GM12878 (cell line): ENCODE results near the gene CYP2A6. TPM values are rescaled to one million over a fixed set of nuclear protein-coding genes. Genes with fewer than 3 reads are reported as not detected.

ENCODE experiments used
- ATAC-seq: fragments of 200-7000 bp; cut with Tn5 transposase; 3 replicates; pipeline ENCODE4 v1.9.1; 2020; ENCODE audit warnings: mild to moderate bottlenecking, moderate library complexity
- BruUV-seq: library from RNA; stranded (reverse); fragments of 400-500 nt; replicated peaks from 2 replicates; lab custom pipeline; 2021; lab: Mats Ljungman, UMichigan
- CTCF ChIA-PET: fragments of 300-600 bp; sonication (Branson Sonifier 250); formaldehyde crosslinking; extraction: SDS; loops from one replicate; lab custom pipeline; 2021; ENCODE audit warnings: inconsistent platforms; lab: Yijun Ruan, JAX
- POLR2A ChIA-PET: fragments of 350-600 bp; formaldehyde crosslinking; extraction: SDS; loops from one replicate; lab custom pipeline; 2021; ENCODE audit warnings: inconsistent platforms; lab: Charles Lee
- RAD21 ChIA-PET: fragments of 300-600 bp; sonication (Branson Sonifier 250); formaldehyde crosslinking; loops from one replicate; lab custom pipeline; 2023; ENCODE audit warnings: antibody characterized with exemption; ENCODE audit not compliant: unreplicated experiment; lab: Charles Lee
- SMC1A ChIA-PET: fragments of 300-600 bp; sonication (Branson Sonifier 250); formaldehyde crosslinking; loops from one replicate; lab custom pipeline; 2023; ENCODE audit not compliant: unreplicated experiment, uncharacterized antibody; lab: Charles Lee
- DNase-seq: peaks from one replicate; pipeline ENCODE4 v3.0.0-alpha.2; 2011; ENCODE audit warnings: low read depth, low spot score
- FAIRE-seq: peaks from 3 replicates; lab custom pipeline; 2011; peaks lifted over from hg19 to GRCh38; lab: Jason Lieb, UNC
- H2AFZ ChIP-seq: 2 replicates; pipeline ENCODE4 v1.6.0; 2011; ENCODE audit warnings: low read depth, low read length, control low read depth; ENCODE audit not compliant: control insufficient read depth
- H3K27ac ChIP-seq: 2 replicates; pipeline ENCODE4 v1.5.1; 2011; ENCODE audit warnings: control low read depth; ENCODE audit not compliant: control insufficient read depth, insufficient read depth
- H3K27me3 ChIP-seq, 2 experiments: replicated peaks in 1 of 2; 2 replicates each; pipeline versions ENCODE4 v1.6.0 to v1.6.1; 2011; ENCODE audit warnings: low read length in 1 of 2; ENCODE audit not compliant: control insufficient read depth in 2 of 2, insufficient read depth in 2 of 2
- H3K36me3 ChIP-seq, 2 experiments: 2 replicates each; pipeline ENCODE4 v1.5.1; 2011; ENCODE audit warnings: low read length in 1 of 2; ENCODE audit not compliant: control insufficient read depth in 2 of 2, insufficient read depth in 2 of 2
- H3K4me1 ChIP-seq: 2 replicates; pipeline ENCODE4 v1.6.1; 2011; ENCODE audit warnings: mild to moderate bottlenecking, low read length, moderate library complexity, mixed read lengths; ENCODE audit not compliant: control insufficient read depth, insufficient read depth
- H3K4me2 ChIP-seq: 2 replicates; pipeline ENCODE4 v1.6.0; 2011; ENCODE audit warnings: control low read depth; ENCODE audit not compliant: control insufficient read depth, insufficient read depth
- H3K4me3 ChIP-seq: fragments of 200-600 bp; sonication (generic); 2 replicates; pipeline ENCODE4 v1.5.1; 2016
- H3K79me2 ChIP-seq: 2 replicates; pipeline ENCODE4 v1.6.0; 2011; ENCODE audit warnings: low read length; ENCODE audit not compliant: control insufficient read depth, insufficient read depth
- H3K9ac ChIP-seq: 2 replicates; pipeline ENCODE4 v1.8.0; 2011; ENCODE audit warnings: low read length, control low read depth, mixed read lengths; ENCODE audit not compliant: control insufficient read depth, insufficient read depth
- H3K9me3 ChIP-seq: replicated peaks from 3 replicates; pipeline ENCODE4 v1.5.1; 2011; ENCODE audit warnings: mild to moderate bottlenecking, low read length; ENCODE audit not compliant: control insufficient read depth, insufficient read depth
- H4K20me1 ChIP-seq: 2 replicates; pipeline ENCODE4 v1.6.0; 2011; ENCODE audit not compliant: control insufficient read depth, insufficient read depth
- E4F1 ChIP-seq: fragments of 450-650 bp; IDR thresholded peaks from 2 replicates; pipeline ENCODE4 v1.6.1; 2018; ENCODE audit warnings: borderline replicate concordance, mild to moderate bottlenecking; ENCODE audit not compliant: partially characterized antibody
- EED ChIP-seq: sonication (generic); IDR thresholded peaks from 2 replicates; pipeline ENCODE4 v1.6.1; 2016; ENCODE audit warnings: antibody characterized with exemption, low read depth
- ETV6 ChIP-seq, 2 experiments: fragments of 450-650 bp in 1 of 2; IDR thresholded peaks in 1 of 2; conservative IDR thresholded peaks in 1 of 2; 2 replicates each; pipeline ENCODE4 v1.6.1; 2014; ENCODE audit warnings: antibody characterized with exemption in 1 of 2, borderline replicate concordance in 1 of 2, low read depth in 1 of 2, mild to moderate bottlenecking in 1 of 2, moderate library complexity in 1 of 2
- GABPA ChIP-seq: IDR thresholded peaks from 2 replicates; pipeline ENCODE4 v1.6.1; 2014; ENCODE audit warnings: antibody characterized with exemption, low read depth, mild to moderate bottlenecking, inconsistent platforms
- HDGF ChIP-seq: fragments of 450-650 bp; IDR thresholded peaks from 2 replicates; pipeline ENCODE4 v1.6.1; 2016; ENCODE audit warnings: antibody characterized with exemption
- IKZF1 ChIP-seq: fragments of 450-650 bp; conservative IDR thresholded peaks from 2 replicates; pipeline ENCODE4 v1.6.1; 2017; ENCODE audit warnings: antibody characterized with exemption, mild to moderate bottlenecking
- IRF4 ChIP-seq: IDR thresholded peaks from 2 replicates; pipeline ENCODE4 v1.6.1; 2011; ENCODE audit warnings: low read depth, low read length
- MAX ChIP-seq: IDR thresholded peaks from 2 replicates; pipeline ENCODE4 v1.6.1; 2012; ENCODE audit warnings: low read depth, low read length, improper control_type of control experiment
- MLLT1 ChIP-seq: fragments of 450-650 bp; IDR thresholded peaks from 2 replicates; pipeline ENCODE4 v1.6.1; 2016; ENCODE audit warnings: mild to moderate bottlenecking
- MXI1 ChIP-seq: fragments of 150-350 bp; IDR thresholded peaks from 2 replicates; pipeline ENCODE4 v1.6.1; 2011; ENCODE audit warnings: low read depth, mild to moderate bottlenecking, inconsistent platforms, low read length, improper control_type of control experiment
- MYC ChIP-seq: IDR thresholded peaks from 2 replicates; pipeline ENCODE4 v1.6.1; 2011; ENCODE audit warnings: mild to moderate bottlenecking, low read length, moderate library complexity, inconsistent platforms; ENCODE audit not compliant: insufficient read depth, insufficient replicate concordance, insufficient read length, severe bottlenecking
- NBN ChIP-seq: fragments of 450-650 bp; IDR thresholded peaks from 2 replicates; pipeline ENCODE4 v1.6.1; 2016
- NFYA ChIP-seq: IDR thresholded peaks from 2 replicates; pipeline ENCODE4 v1.6.1; 2011; ENCODE audit warnings: low read depth, mild to moderate bottlenecking, low read length, improper control_type of control experiment, borderline replicate concordance
- RUNX3 ChIP-seq: IDR thresholded peaks from 2 replicates; pipeline ENCODE4 v1.6.1; 2012; ENCODE audit warnings: low read length, inconsistent platforms
- SIN3A ChIP-seq: IDR thresholded peaks from 2 replicates; pipeline ENCODE4 v1.6.1; 2012; ENCODE audit warnings: low read depth, low read length, improper control_type of control experiment
- SMAD1 ChIP-seq: fragments of 450-650 bp; IDR thresholded peaks from 2 replicates; pipeline ENCODE4 v1.6.1; 2018; ENCODE audit warnings: mild to moderate bottlenecking, low read depth; ENCODE audit not compliant: partially characterized antibody
- SPI1 ChIP-seq: IDR thresholded peaks from 2 replicates; pipeline ENCODE4 v1.6.1; 2011; ENCODE audit warnings: low read depth, mild to moderate bottlenecking, low read length, moderate library complexity, borderline replicate concordance; ENCODE audit not compliant: insufficient read depth
- YY1 ChIP-seq: IDR thresholded peaks from 2 replicates; pipeline ENCODE4 v1.6.1; 2011; ENCODE audit warnings: low read depth, mild to moderate bottlenecking, low read length
- WGBS: methylation state at CpG from one replicate; pipeline ENCODE4 v1.1.6; 2016; ENCODE audit warnings: low lambda C conversion rate; ENCODE audit not compliant: insufficient replicate concordance, insufficient coverage; ENCODE audit errors: missing lambda C conversion rate; 5-methylcytosine and 5-hydroxymethylcytosine counted together
- in situ Hi-C: fragments of 300-500 bp; cut with MboI; formaldehyde crosslinking; loops from 9 replicates; pipeline ENCODE4 v1.14.3; 2018; ENCODE audit warnings: mixed read lengths
- intact Hi-C: fragments of 100-400 bp; cut with micrococcal nuclease; formaldehyde crosslinking; loops from one replicate; pipeline ENCODE4 v1.14.2; 2022; ENCODE audit not compliant: unreplicated experiment
- polyA plus RNA-seq, 11 experiments: library from polyadenylated mRNA; depleted of rRNA in 4 of 11; unstranded in 6 of 11; stranded (reverse) in 5 of 11; fragments of >200 nt; fragmentation: Nextera tagmentation in 4 of 11; fragmentation: Illumina TruSeq in 1 of 11; extraction: Ambion mirVana in 4 of 11; extraction: Trizol in 1 of 11; gene quantifications; 1 replicate in 1 of 11; 2 replicates in 10 of 11; pipeline versions ENCODE4 v1.2.1 to v1.2.3, GENCODE V29; 2011 to 2016; ENCODE audit warnings: inconsistent platforms in 2 of 11, missing spikeins in 2 of 11, low read depth in 1 of 11
- total RNA-seq, 4 experiments: library from RNA; depleted of rRNA in 3 of 4; stranded (reverse); fragments of >200 nt in 3 of 4; fragmentation: Illumina TruSeq in 1 of 4; extraction: Trizol in 1 of 4; gene quantifications; 2 replicates each; pipeline versions ENCODE4 v1.2.1 to v1.2.3, GENCODE V29; 2013 to 2021

CYP2A6 gene
- total and polyA plus RNA-seq, 10 of the 15 experiments (the other 5 are each of a cell fraction or from before 2014, with no cell fraction given): 0.97 TPM; not detected in 9

GRCh38 chr19:40803857-40804782 lies 46.1 kb downstream of the CYP2A6 start:
- ChIA-PET RAD21 (interaction anchor here (1.0 to 3.2 kb wide), 5 partner anchors 26 to 113 kb away, joined by 3 to 18 read pairs (median 10); partner anchors contain the start of genes ACTMAP, NUMBL, RAB4B and SNRPA), CTCF (interaction anchor here (0.6 to 5.9 kb wide), 9 partner anchors 46 to 216 kb away, joined by 3 to 51 read pairs (median 5); no protein-coding TSS in a partner anchor), POLR2A (interaction anchor here (0.7 to 4.3 kb wide), 6 partner anchors 26 to 56 kb away, joined by 3 to 37 read pairs (median 18); partner anchors contain the start of genes ACTMAP, RAB4B and SNRPA), SMC1A (interaction anchor here (1.2 to 4.2 kb wide), 6 partner anchors 26 to 116 kb away, joined by 3 to 41 read pairs (median 12); partner anchors contain the start of genes ACTMAP, COQ8B, ITPKC and RAB4B)
- peak overlapping the region; percentile 62; the same call in 1 of the 2 replicates for H3K4me3 ChIP-seq
- peaks cover 52% of the 10 kb centered on the region for H3K4me1 ChIP-seq
- peak overlapping the region; percentile 67 for H3K9ac ChIP-seq
- H3K36me3 ChIP-seq: peaks cover 15 to 26% of the 10 kb centered on the region in 2 experiments; a peak in 3 of 4 replicates
- ATAC-seq (peak; percentile 66), DNase-seq (peak; percentile 57), FAIRE-seq (no peak)
- peaks cover 63% of the 10 kb centered on the region for H3K79me2 ChIP-seq
- WGBS: 21% methylated on average over 6 of the region's 6 CpGs
- TSS peak; percentile 22 for BruUV-seq
- H2AFZ ChIP-seq: no peak overlapping the region
- peaks cover 19% of the 10 kb centered on the region for H4K20me1 ChIP-seq
- H3K4me2 ChIP-seq: peak overlapping the region; percentile 91
- H3K9me3 ChIP-seq: no peaks in the 10 kb centered on the region
- intact Hi-C loops: no loop called here
- no peaks in the 10 kb centered on the region for H3K27me3 ChIP-seq
- H3K27ac ChIP-seq: peak overlapping the region; percentile 84
- in situ Hi-C loops: no loop called here
- TF ChIP-seq MLLT1 (no peak), MXI1 (peak; percentile 78), MYC (no peak), NBN (peak; percentile 31; the same call in 1 of the 2 replicates), MAX (0 out of 2 replicates have a peak, but pooled peaks have one; percentile 39), NFYA (no peak), SIN3A (peak; percentile 67; the same call in 1 of the 2 replicates), IRF4 (no peak), EED (0 out of 2 replicates have a peak, but pooled peaks have one; percentile 36), HDGF (peak; percentile 68; the same call in 1 of the 2 replicates), SPI1 (no peak), SMAD1 (no peak), ETV6 (conservative IDR thresholded peaks at IDR 0.05 in 1 of 2, IDR thresholded peaks at IDR 0.05 in 1 of 2; ENCODE audit: borderline replicate concordance in 1 of 2, low read depth in 1 of 2) (peak in 1 of 2 experiments; percentile 29; a peak in 1 of 4 replicates), E4F1 (no peak), IKZF1 (peak; percentile 40; the same call in 1 of the 2 replicates), RUNX3 (0 out of 2 replicates have a peak, but pooled peaks have one; percentile 36), YY1 (no peak), GABPA (no peak)
